ENCODE data around the gene DCDC2.
"Not testable (repeated sequence)": the region's sequence is repeated elsewhere in the genome, so short reads cannot be mapped to it uniquely, and the experiment has no call there.

Gene DCDC2

GRCh38 chr6:24357336-24358218, at the start of gene DCDC2:
Gene DCDC2 (minus strand): TSS chr6:24358059. CDS start chr6:24357750, 309 bp downstream.
- DNase-seq, result peak in 1 of 2 donors; percentile 9

GRCh38 chr6:24405262-24405661, 47.4 kb upstream of the DCDC2 start:
- no peak for DNase-seq

GRCh38 chr6:24403501-24403824, 45.6 kb upstream of the DCDC2 start:
- DNase-seq, result peak in 1 of 2 donors; percentile 4

- DNase-seq, result peak; percentile 46 to 76
Measured at GRCh38 chr6:24402697-24403500, 45.0 kb upstream of the DCDC2 start, which contains the start of gene MRS2. Gene MRS2 (plus strand): TSS chr6:24402936. CDS start chr6:24403047, 111 bp downstream.

- no peak for DNase-seq
Measured at GRCh38 chr6:24401458-24401857, 43.6 kb upstream of the DCDC2 start.

- not testable (repeated sequence) for DNase-seq
Measured at GRCh38 chr6:24400045-24401039, 42.5 kb upstream of the DCDC2 start.

GRCh38 chr6:24397631-24398030, 39.8 kb upstream of the DCDC2 start:
- no peak for DNase-seq

- DNase-seq, result no peak
Measured at GRCh38 chr6:24396824-24397223, 39.0 kb upstream of the DCDC2 start.

GRCh38 chr6:24394780-24395437, 37.0 kb upstream of the DCDC2 start:
- DNase-seq, result peak in 1 of 2 donors; percentile 3

GRCh38 chr6:24394061-24394779, 36.4 kb upstream of the DCDC2 start:
- DNase-seq, result no peak

GRCh38 chr6:24391756-24392405, 34.0 kb upstream of the DCDC2 start:
- DNase-seq, result no peak

GRCh38 chr6:24391208-24391607, 33.3 kb upstream of the DCDC2 start:
- DNase-seq, result no peak

- no peak for DNase-seq
Measured at GRCh38 chr6:24387818-24388217, 30.0 kb upstream of the DCDC2 start.

GRCh38 chr6:24385536-24386269, 27.8 kb upstream of the DCDC2 start:
- DNase-seq, result no peak

- not testable (repeated sequence) for DNase-seq
Measured at GRCh38 chr6:24384369-24385130, 26.7 kb upstream of the DCDC2 start.

- DNase-seq, result not testable (repeated sequence)
Measured at GRCh38 chr6:24382891-24383494, 25.1 kb upstream of the DCDC2 start.

- no peak for DNase-seq
Measured at GRCh38 chr6:24382220-24382540, 24.3 kb upstream of the DCDC2 start.

- no peak for DNase-seq
Measured at GRCh38 chr6:24381476-24382219, 23.8 kb upstream of the DCDC2 start.

Measured in bone marrow (tissue), 2 donors.